OCI-LY1 (cell line): ENCODE measurements around the gene PTGDS.

Experiments
- H2AFZ ChIP-seq: fragments of 200-600 bp; sonication (generic), shearing (Covaris generic); 2 replicates; pipeline ENCODE4 v1.6.0; 2014; ENCODE audit warnings: antibody characterized with exemption, mild to moderate bottlenecking, low read length
- H3F3A ChIP-seq: fragments of 200-600 bp; sonication (generic), shearing (Covaris generic); 2 replicates; pipeline ENCODE4 v1.6.0; 2014; ENCODE audit warnings: mild to moderate bottlenecking, antibody characterized with exemption, low read length, moderate library complexity; ENCODE audit not compliant: insufficient read depth
- H3K27ac ChIP-seq: fragments of 200-600 bp; sonication (generic); 2 replicates; pipeline ENCODE4 v1.5.1; 2014; ENCODE audit warnings: low read length, mixed run types, mild to moderate bottlenecking, low read depth; ENCODE audit not compliant: poor library complexity, severe bottlenecking
- H3K27me3 ChIP-seq: fragments of 200-600 bp; sonication (generic); 2 replicates; pipeline ENCODE4 v1.6.0; 2014; ENCODE audit warnings: antibody characterized with exemption, mild to moderate bottlenecking, low read length, moderate library complexity; ENCODE audit not compliant: insufficient read depth
- H3K36me3 ChIP-seq: fragments of 200-600 bp; sonication (generic); 2 replicates; pipeline ENCODE4 v1.6.1; 2014; ENCODE audit warnings: mild to moderate bottlenecking, antibody characterized with exemption, low read length, moderate library complexity, mixed read lengths; ENCODE audit not compliant: insufficient read depth
- H3K4me1 ChIP-seq: fragments of 200-600 bp; sonication (generic); 2 replicates; pipeline ENCODE4 v1.5.1; 2014; ENCODE audit warnings: mild to moderate bottlenecking, low read length, moderate library complexity; ENCODE audit not compliant: insufficient read depth, severe bottlenecking
- H3K4me2 ChIP-seq: fragments of 200-600 bp; sonication (generic), shearing (Covaris generic); 2 replicates; pipeline ENCODE4 v1.6.1; 2014; ENCODE audit warnings: low read length
- H3K4me3 ChIP-seq: fragments of 200-600 bp; sonication (generic); 2 replicates; pipeline ENCODE4 v1.5.1; 2014; ENCODE audit warnings: low read length, low read depth, mild to moderate bottlenecking, mixed read lengths; ENCODE audit not compliant: poor library complexity, severe bottlenecking
- H3K79me2 ChIP-seq: fragments of 200-600 bp; shearing (Covaris generic); 2 replicates; pipeline ENCODE4 v1.6.1; 2016; ENCODE audit warnings: mixed run types, low read length, mixed read lengths; ENCODE audit not compliant: insufficient read depth
- H3K9ac ChIP-seq: fragments of 200-600 bp; sonication (generic), shearing (Covaris generic); 2 replicates; pipeline ENCODE4 v1.6.1; 2014; ENCODE audit warnings: mild to moderate bottlenecking, low read length, mixed read lengths
- H3K9me2 ChIP-seq: fragments of 200-600 bp; sonication (generic), shearing (Covaris generic); 2 replicates; pipeline ENCODE4 v1.6.1; 2014; ENCODE audit warnings: low read depth, mild to moderate bottlenecking, low read length, mixed read lengths
- H3K9me3 ChIP-seq: fragments of 200-600 bp; shearing (Covaris generic); 2 replicates; pipeline ENCODE4 v1.6.1; 2014; ENCODE audit warnings: low read length, mixed read lengths
- H4K20me1 ChIP-seq: fragments of 200-600 bp; sonication (generic), shearing (Covaris generic); 2 replicates; pipeline ENCODE4 v1.6.0; 2016; ENCODE audit warnings: mild to moderate bottlenecking, low read length; ENCODE audit not compliant: insufficient read depth
- CTCF ChIP-seq: fragments of 200-600 bp; sonication (generic), shearing (Covaris generic); IDR thresholded peaks from 2 replicates; pipeline ENCODE4 v1.5.1; 2017; ENCODE audit warnings: mild to moderate bottlenecking, antibody characterized with exemption, low read length, moderate library complexity, mixed read lengths
- EZH2 ChIP-seq: fragments of 200-600 bp; sonication (generic), shearing (Covaris generic); IDR thresholded peaks from 2 replicates; pipeline ENCODE4 v1.8.0; 2017; ENCODE audit warnings: borderline replicate concordance, mixed run types, mild to moderate bottlenecking, antibody characterized with exemption, low read length, moderate library complexity, mixed read lengths

Gene PTGDS

GRCh38 chr9:136969774-136970173 lies 7.5 kb upstream of the PTGDS start:
- Histone ChIP-seq H3K9me3 (no peaks in the 10 kb centered on the region), H3K27me3 (peaks cover 4% of the 10 kb centered on the region; the same call in 1 of the 2 replicates), H3K9ac (no peak overlapping the region), H3K4me3 (no peak overlapping the region), H3K4me2 (no peak overlapping the region), H3K79me2 (no peaks in the 10 kb centered on the region), H3K36me3 (no peaks in the 10 kb centered on the region), H3K27ac (no peak overlapping the region), H3K9me2 (no peaks in the 10 kb centered on the region), H4K20me1 (no peaks in the 10 kb centered on the region), H3F3A (no peaks in the 10 kb centered on the region), H2AFZ (no peak overlapping the region), H3K4me1 (peaks cover 5% of the 10 kb centered on the region)
- no peak for TF ChIP-seq CTCF
- TF ChIP-seq EZH2 = no peak

- H3K9me2 ChIP-seq = no peaks in the 10 kb centered on the region
- no peak for TF ChIP-seq EZH2
- no peak for TF ChIP-seq CTCF
- no peaks in the 10 kb centered on the region for H3K9me3 ChIP-seq
- H3K36me3 ChIP-seq = no peaks in the 10 kb centered on the region
- H2AFZ ChIP-seq = no peak overlapping the region
- no peaks in the 10 kb centered on the region for H3F3A ChIP-seq
- H3K4me2 ChIP-seq = no peak overlapping the region
- H3K27me3 ChIP-seq = peaks cover 4% of the 10 kb centered on the region; the same call in 1 of the 2 replicates
- H4K20me1 ChIP-seq = no peaks in the 10 kb centered on the region
- no peak overlapping the region for H3K27ac ChIP-seq
- H3K4me3 ChIP-seq = no peak overlapping the region
- no peaks in the 10 kb centered on the region for H3K79me2 ChIP-seq
- no peak overlapping the region for H3K9ac ChIP-seq
- H3K4me1 ChIP-seq = peaks cover 5% of the 10 kb centered on the region
Observed at GRCh38 chr9:136970361-136970760, 6.9 kb upstream of the PTGDS start.

GRCh38 chr9:136971746-136972145 lies 5.6 kb upstream of the PTGDS start:
- H3K9me3 ChIP-seq = no peaks in the 10 kb centered on the region
- H3K27ac ChIP-seq = no peak overlapping the region
- H3F3A ChIP-seq = no peaks in the 10 kb centered on the region
- H3K4me2 ChIP-seq = no peak overlapping the region
- no peak overlapping the region for H2AFZ ChIP-seq
- H3K79me2 ChIP-seq = no peaks in the 10 kb centered on the region
- no peaks in the 10 kb centered on the region for H3K9me2 ChIP-seq
- no peak overlapping the region for H3K9ac ChIP-seq
- TF ChIP-seq CTCF (no peak), EZH2 (no peak)
- H3K4me3 ChIP-seq = no peak overlapping the region
- H4K20me1 ChIP-seq = no peaks in the 10 kb centered on the region
- no peaks in the 10 kb centered on the region for H3K4me1 ChIP-seq
- H3K27me3 ChIP-seq = peaks cover 4% of the 10 kb centered on the region; the same call in 1 of the 2 replicates
- no peaks in the 10 kb centered on the region for H3K36me3 ChIP-seq
